ENCODE results near the gene KIF12.

Gene KIF12

DNA sequence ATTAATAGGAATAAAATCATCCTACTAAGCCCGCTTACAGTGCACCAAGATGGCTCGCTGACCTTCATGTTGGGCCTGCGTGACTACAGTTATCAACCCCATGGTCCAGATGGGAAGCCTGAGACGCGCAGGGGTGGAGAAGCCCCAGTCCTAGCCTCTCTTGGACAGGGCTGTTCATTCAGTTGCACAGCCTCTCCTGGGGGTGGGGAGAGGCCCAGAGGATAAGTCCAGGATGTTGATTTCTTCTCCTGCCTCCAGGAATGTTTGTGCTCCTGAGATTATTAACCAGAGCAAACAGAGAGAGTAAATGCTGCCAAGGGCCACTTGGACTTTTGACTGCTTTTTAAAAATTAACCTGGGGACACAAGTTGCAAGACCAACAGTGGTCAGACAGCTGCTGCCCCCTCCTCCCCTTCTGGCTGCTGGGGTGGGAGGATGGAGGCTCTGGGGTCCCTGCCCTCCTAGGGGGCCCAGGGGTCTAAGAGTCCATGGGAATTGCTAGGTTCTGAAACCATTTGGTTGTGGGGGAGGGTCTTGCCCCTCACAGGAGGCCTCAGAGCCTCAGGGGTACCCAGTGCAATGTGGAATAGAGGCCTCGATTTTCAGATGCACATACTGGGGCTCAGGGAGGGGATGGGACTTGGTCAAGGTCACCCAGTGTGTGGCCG, 18.2 kb downstream of the KIF12 start:
- Histone ChIP-seq H3K9me2 (replicated peaks; ENCODE audit: insufficient read depth, low read length) (no peaks in the 10 kb centered on the region), H3K27me3 (replicated peaks; ENCODE audit: insufficient read depth, low read length) (no peaks in the 10 kb centered on the region), H3K9ac (ENCODE audit: low read length) (no peak overlapping the region), H3K27ac (ENCODE audit: low read length) (no peak overlapping the region), H3K79me2 (ENCODE audit: low read length) (no peaks in the 10 kb centered on the region), H3K4me3 (ENCODE audit: low read length) (no peak overlapping the region), H4K20me1 (ENCODE audit: insufficient read depth, low read length) (no peaks in the 10 kb centered on the region), H2AFZ (ENCODE audit: low read length) (no peak overlapping the region), H3K9me3 (replicated peaks; ENCODE audit: insufficient read depth, low read length) (no peaks in the 10 kb centered on the region), H3K4me2 (ENCODE audit: low read depth, low read length) (no peak overlapping the region), H3K36me3 (replicated peaks; ENCODE audit: insufficient read depth, low read length) (no peaks in the 10 kb centered on the region), H3K4me1 (ENCODE audit: low read length) (no peaks in the 10 kb centered on the region), H3F3A (ENCODE audit: insufficient read depth, low read length) (no peaks in the 10 kb centered on the region)
- TF ChIP-seq EZH2phosphoT487 (IDR thresholded peaks at IDR 0.05; ENCODE audit: low read length) = no peak
- TF ChIP-seq, protein P1, sequence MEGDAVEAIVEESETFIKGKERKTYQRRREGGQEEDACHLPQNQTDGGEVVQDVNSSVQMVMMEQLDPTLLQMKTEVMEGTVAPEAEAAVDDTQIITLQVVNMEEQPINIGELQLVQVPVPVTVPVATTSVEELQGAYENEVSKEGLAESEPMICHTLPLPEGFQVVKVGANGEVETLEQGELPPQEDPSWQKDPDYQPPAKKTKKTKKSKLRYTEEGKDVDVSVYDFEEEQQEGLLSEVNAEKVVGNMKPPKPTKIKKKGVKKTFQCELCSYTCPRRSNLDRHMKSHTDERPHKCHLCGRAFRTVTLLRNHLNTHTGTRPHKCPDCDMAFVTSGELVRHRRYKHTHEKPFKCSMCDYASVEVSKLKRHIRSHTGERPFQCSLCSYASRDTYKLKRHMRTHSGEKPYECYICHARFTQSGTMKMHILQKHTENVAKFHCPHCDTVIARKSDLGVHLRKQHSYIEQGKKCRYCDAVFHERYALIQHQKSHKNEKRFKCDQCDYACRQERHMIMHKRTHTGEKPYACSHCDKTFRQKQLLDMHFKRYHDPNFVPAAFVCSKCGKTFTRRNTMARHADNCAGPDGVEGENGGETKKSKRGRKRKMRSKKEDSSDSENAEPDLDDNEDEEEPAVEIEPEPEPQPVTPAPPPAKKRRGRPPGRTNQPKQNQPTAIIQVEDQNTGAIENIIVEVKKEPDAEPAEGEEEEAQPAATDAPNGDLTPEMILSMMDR (IDR thresholded peaks at IDR 0.05; ENCODE audit: low read length) = no peak
- no peak for TF ChIP-seq EZH2 (optimal IDR thresholded peaks at IDR 0.05; ENCODE audit: low read depth, low read length)
- DNase-seq = no peak

GRCh38 chr9:114080195-114080772, 18.8 kb downstream of the KIF12 start:
- H3K4me3 ChIP-seq (ENCODE audit: low read length) = no peak overlapping the region
- H3K9ac ChIP-seq (ENCODE audit: low read length) = no peak overlapping the region
- H3F3A ChIP-seq (ENCODE audit: insufficient read depth, low read length) = no peaks in the 10 kb centered on the region
- H3K36me3 ChIP-seq (replicated peaks; ENCODE audit: insufficient read depth, low read length) = no peaks in the 10 kb centered on the region
- no peaks in the 10 kb centered on the region for H3K9me2 ChIP-seq (replicated peaks; ENCODE audit: insufficient read depth, low read length)
- H3K27me3 ChIP-seq (replicated peaks; ENCODE audit: insufficient read depth, low read length) = no peaks in the 10 kb centered on the region
- no peaks in the 10 kb centered on the region for H4K20me1 ChIP-seq (ENCODE audit: insufficient read depth, low read length)
- H2AFZ ChIP-seq (ENCODE audit: low read length) = no peak overlapping the region
- no peak for TF ChIP-seq EZH2 (optimal IDR thresholded peaks at IDR 0.05; ENCODE audit: low read depth, low read length)
- TF ChIP-seq, protein P1 (IDR thresholded peaks at IDR 0.05; ENCODE audit: low read length) = no peak
- TF ChIP-seq EZH2phosphoT487 (IDR thresholded peaks at IDR 0.05; ENCODE audit: low read length) = no peak
- H3K4me2 ChIP-seq (ENCODE audit: low read depth, low read length) = no peak overlapping the region
- no peaks in the 10 kb centered on the region for H3K9me3 ChIP-seq (replicated peaks; ENCODE audit: insufficient read depth, low read length)
- DNase-seq = no peak
- H3K27ac ChIP-seq (ENCODE audit: low read length) = no peak overlapping the region
- H3K79me2 ChIP-seq (ENCODE audit: low read length) = no peaks in the 10 kb centered on the region
- H3K4me1 ChIP-seq (ENCODE audit: low read length) = no peaks in the 10 kb centered on the region

DNA sequence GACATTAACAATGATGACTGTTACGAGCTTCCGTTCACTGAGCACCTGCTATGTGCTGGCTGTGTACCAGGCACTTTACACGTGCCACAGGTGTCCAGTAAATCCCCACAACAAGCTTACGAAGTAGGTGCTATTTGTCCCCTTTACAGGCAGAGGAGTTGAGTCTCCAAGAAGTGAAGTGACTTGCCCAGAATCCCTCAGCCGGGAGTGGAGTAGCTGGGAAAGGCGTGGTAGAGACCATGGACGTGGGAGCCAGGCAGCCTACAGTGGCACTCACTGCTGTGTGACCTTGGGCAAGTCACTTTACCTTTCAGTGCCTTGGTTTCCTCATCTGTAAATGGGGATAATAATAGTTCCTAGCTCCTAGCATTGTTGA, 20.3 kb downstream of the KIF12 start:
- no peaks in the 10 kb centered on the region for H3F3A ChIP-seq (ENCODE audit: insufficient read depth, low read length)
- H3K4me3 ChIP-seq (ENCODE audit: low read length) = no peak overlapping the region
- no peak for DNase-seq
- TF ChIP-seq EZH2 (optimal IDR thresholded peaks at IDR 0.05; ENCODE audit: low read depth, low read length) = no peak
- TF ChIP-seq, protein P1 (IDR thresholded peaks at IDR 0.05; ENCODE audit: low read length) = no peak
- no peak for TF ChIP-seq EZH2phosphoT487 (IDR thresholded peaks at IDR 0.05; ENCODE audit: low read length)
- no peaks in the 10 kb centered on the region for H3K9me2 ChIP-seq (replicated peaks; ENCODE audit: insufficient read depth, low read length)
- no peaks in the 10 kb centered on the region for H3K79me2 ChIP-seq (ENCODE audit: low read length)
- H3K4me1 ChIP-seq (ENCODE audit: low read length) = no peaks in the 10 kb centered on the region
- no peak overlapping the region for H2AFZ ChIP-seq (ENCODE audit: low read length)
- H3K4me2 ChIP-seq (ENCODE audit: low read depth, low read length) = no peak overlapping the region
- H3K27ac ChIP-seq (ENCODE audit: low read length) = no peak overlapping the region
- H3K27me3 ChIP-seq (replicated peaks; ENCODE audit: insufficient read depth, low read length) = no peaks in the 10 kb centered on the region
- H3K9ac ChIP-seq (ENCODE audit: low read length) = no peak overlapping the region
- no peaks in the 10 kb centered on the region for H3K36me3 ChIP-seq (replicated peaks; ENCODE audit: insufficient read depth, low read length)
- no peaks in the 10 kb centered on the region for H4K20me1 ChIP-seq (ENCODE audit: insufficient read depth, low read length)
- no peaks in the 10 kb centered on the region for H3K9me3 ChIP-seq (replicated peaks; ENCODE audit: insufficient read depth, low read length)
